ENCODE results near the gene KLHL5. TPM values are rescaled to one million over a fixed set of nuclear protein-coding genes. Genes with fewer than 3 reads are reported as not detected.
"Not testable (repeated sequence)": the region's sequence is repeated elsewhere in the genome, so short reads cannot be mapped to it uniquely, and the experiment has no call there.

The KLHL5 gene
- total and polyA plus RNA-seq, 2 donors (not counting 1 experiment from before 2014, with no cell fraction given): 22.6 to 90.0 TPM

GRCh38 chr4:39134683-39135306 is 72.8 kb downstream of the KLHL5 start:
- Histone ChIP-seq H3K4me2 (replicated peaks; ENCODE audit: low read depth, low read length, poor library complexity, severe bottlenecking) (peak overlapping the region; percentile 49), H3K9ac (ENCODE audit: low read length) (no peak overlapping the region), H3K9me3 (ENCODE audit: control extremely low read depth in 1 of 3, control insufficient read depth in 2 of 3, insufficient read depth in 1 of 3, low read length in 2 of 3) (peaks cover 0 to 2% (median 0%) of the 10 kb centered on the region in 3 donors), H3K36me3 (replicated peaks in 1 of 2; ENCODE audit: control extremely low read depth in 1 of 2, control insufficient read depth in 1 of 2, extremely low read depth in 1 of 2, insufficient read depth in 2 of 2, low read length in 1 of 2) (no peaks in the 10 kb centered on the region), H4K20me1 (ENCODE audit: control insufficient read depth, insufficient read depth, low read length, poor library complexity, severe bottlenecking) (no peaks in the 10 kb centered on the region), H3K27ac (ENCODE audit: low read length in 2 of 2) (no peak overlapping the region), H2AFZ (ENCODE audit: insufficient read depth, low read depth, low read length, poor library complexity, severe bottlenecking) (no peak overlapping the region), H3K4me3 (ENCODE audit: control extremely low read depth in 1 of 5, extremely low read depth in 1 of 5, insufficient read depth in 1 of 5, low read depth in 2 of 5, low read length in 4 of 5) (no peak overlapping the region), H3K27me3 (replicated peaks in 1 of 4; ENCODE audit: control extremely low read depth in 1 of 4, control insufficient read depth in 3 of 4, insufficient read depth in 4 of 4, low read length in 3 of 4) (no peaks in the 10 kb centered on the region), H3K79me2 (ENCODE audit: control insufficient read depth, insufficient read depth, low read length) (no peaks in the 10 kb centered on the region), H3K4me1 (ENCODE audit: control insufficient read depth in 2 of 2, insufficient read depth in 2 of 2, low read length in 2 of 2) (peaks cover 6 to 12% of the 10 kb centered on the region in 2 donors)
- Mint-ChIP-seq H3K9me3 (ENCODE audit: insufficient read depth) (no peaks in the 10 kb centered on the region), H3K27me3 (no peaks in the 10 kb centered on the region), H3K4me3 (no peak overlapping the region), H3K27ac (peak overlapping the region; percentile 54), H3K4me1 (peaks cover 14% of the 10 kb centered on the region)
- ChIA-PET POLR2A (interaction anchor here (0.5 kb wide), 1 partner anchor 237 kb away, joined by 4 read pairs; no protein-coding TSS in a partner anchor), CTCF (interaction anchor here (0.6 to 6.4 kb wide), 53 partner anchors 8 to 955 kb away, joined by 3 to 258 read pairs (median 4); partner anchors contain the start of genes TLR1, TLR10 and WDR19)
- no peak for TF ChIP-seq CTCF (IDR thresholded peaks at IDR 0.05)
- no peak for TF ChIP-seq EZH2 (IDR thresholded peaks at IDR 0.05; ENCODE audit: borderline replicate concordance, insufficient read depth, low read depth, low read length, poor library complexity, severe bottlenecking)
- WGBS (ENCODE audit: insufficient coverage): no CpG with 5 or more reads among the region's 2 CpGs
- ATAC-seq (ENCODE audit: low read depth) (no peak), DNase-seq (no peak)
- intact Hi-C loops (cut with micrococcal nuclease): loop anchor here (1.0 to 5.0 kb wide), 5 partner anchors 48 to 957 kb away; partner anchors contain the start of gene WDR19

- POLR2A ChIA-PET; H3K4me3 Mint-ChIP-seq; H3K4me2 ChIP-seq (replicated peaks; ENCODE audit: low read depth, low read length, poor library complexity, severe bottlenecking); H3K27me3 Mint-ChIP-seq; H3K9me3 Mint-ChIP-seq (ENCODE audit: insufficient read depth); H3K9me3 ChIP-seq (ENCODE audit: control extremely low read depth in 1 of 3, control insufficient read depth in 2 of 3, insufficient read depth in 1 of 3, low read length in 2 of 3); H3K36me3 ChIP-seq (replicated peaks in 1 of 2; ENCODE audit: control extremely low read depth in 1 of 2, control insufficient read depth in 1 of 2, extremely low read depth in 1 of 2, insufficient read depth in 2 of 2, low read length in 1 of 2); ATAC-seq (ENCODE audit: low read depth); H3K79me2 ChIP-seq (ENCODE audit: control insufficient read depth, insufficient read depth, low read length); H3K27ac ChIP-seq (ENCODE audit: low read length in 2 of 2); H3K27ac Mint-ChIP-seq; H4K20me1 ChIP-seq (ENCODE audit: control insufficient read depth, insufficient read depth, low read length, poor library complexity, severe bottlenecking); DNase-seq; H3K9ac ChIP-seq (ENCODE audit: low read length); H3K27me3 ChIP-seq (replicated peaks in 1 of 4; ENCODE audit: control extremely low read depth in 1 of 4, control insufficient read depth in 3 of 4, insufficient read depth in 4 of 4, low read length in 3 of 4); CTCF ChIA-PET; H3K4me3 ChIP-seq (ENCODE audit: control extremely low read depth in 1 of 5, extremely low read depth in 1 of 5, insufficient read depth in 1 of 5, low read depth in 2 of 5, low read length in 4 of 5); H2AFZ ChIP-seq (ENCODE audit: insufficient read depth, low read depth, low read length, poor library complexity, severe bottlenecking): not testable (repeated sequence)
- 90% methylated on average over 2 of the region's 3 CpGs for WGBS (ENCODE audit: insufficient coverage)
- H3K4me1 Mint-ChIP-seq: peaks cover 14% of the 10 kb centered on the region
- intact Hi-C loops (cut with micrococcal nuclease): loop anchor here (5.0 kb wide), 2 partner anchors 44 to 961 kb away; partner anchors contain the start of gene WDR19
- peaks cover 6 to 12% of the 10 kb centered on the region in 2 donors for H3K4me1 ChIP-seq (ENCODE audit: control insufficient read depth in 2 of 2, insufficient read depth in 2 of 2, low read length in 2 of 2)
Measured at GRCh38 chr4:39138227-39138626, 76.2 kb downstream of the KLHL5 start.
